Upper lobe of left lung (tissue), 4 donors: ENCODE results near the gene ZSCAN32.

Experiments used
- EP300 ChIP-seq, 4 donors: sonication (generic); formaldehyde crosslinking; IDR thresholded peaks; one replicate each; pipeline ENCODE4 v1.5.1; 2017; ENCODE audit warnings: antibody characterized with exemption in 4 of 4, control low read depth in 2 of 4
- TF ChIP-seq, protein P1 (sequence below), 6 experiments: fragments of 450-650 bp in 4 of 6; fragments of 200-600 bp in 2 of 6; sonication (generic) in 2 of 6; IDR thresholded peaks; one replicate each; pipeline ENCODE4 v1.5.1; 2016 to 2019; ENCODE audit warnings: antibody characterized with exemption in 6 of 6

GRCh38 chr16:3400446-3400778 is 392 bp downstream of the ZSCAN32 start:
- TF ChIP-seq, protein P1, sequence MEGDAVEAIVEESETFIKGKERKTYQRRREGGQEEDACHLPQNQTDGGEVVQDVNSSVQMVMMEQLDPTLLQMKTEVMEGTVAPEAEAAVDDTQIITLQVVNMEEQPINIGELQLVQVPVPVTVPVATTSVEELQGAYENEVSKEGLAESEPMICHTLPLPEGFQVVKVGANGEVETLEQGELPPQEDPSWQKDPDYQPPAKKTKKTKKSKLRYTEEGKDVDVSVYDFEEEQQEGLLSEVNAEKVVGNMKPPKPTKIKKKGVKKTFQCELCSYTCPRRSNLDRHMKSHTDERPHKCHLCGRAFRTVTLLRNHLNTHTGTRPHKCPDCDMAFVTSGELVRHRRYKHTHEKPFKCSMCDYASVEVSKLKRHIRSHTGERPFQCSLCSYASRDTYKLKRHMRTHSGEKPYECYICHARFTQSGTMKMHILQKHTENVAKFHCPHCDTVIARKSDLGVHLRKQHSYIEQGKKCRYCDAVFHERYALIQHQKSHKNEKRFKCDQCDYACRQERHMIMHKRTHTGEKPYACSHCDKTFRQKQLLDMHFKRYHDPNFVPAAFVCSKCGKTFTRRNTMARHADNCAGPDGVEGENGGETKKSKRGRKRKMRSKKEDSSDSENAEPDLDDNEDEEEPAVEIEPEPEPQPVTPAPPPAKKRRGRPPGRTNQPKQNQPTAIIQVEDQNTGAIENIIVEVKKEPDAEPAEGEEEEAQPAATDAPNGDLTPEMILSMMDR (IDR thresholded peaks at IDR 0.05): no peak
- TF ChIP-seq EP300 (IDR thresholded peaks at IDR 0.05): no peak
